ENCODE data around the gene PLPPR1.

Gene PLPPR1

DNA sequence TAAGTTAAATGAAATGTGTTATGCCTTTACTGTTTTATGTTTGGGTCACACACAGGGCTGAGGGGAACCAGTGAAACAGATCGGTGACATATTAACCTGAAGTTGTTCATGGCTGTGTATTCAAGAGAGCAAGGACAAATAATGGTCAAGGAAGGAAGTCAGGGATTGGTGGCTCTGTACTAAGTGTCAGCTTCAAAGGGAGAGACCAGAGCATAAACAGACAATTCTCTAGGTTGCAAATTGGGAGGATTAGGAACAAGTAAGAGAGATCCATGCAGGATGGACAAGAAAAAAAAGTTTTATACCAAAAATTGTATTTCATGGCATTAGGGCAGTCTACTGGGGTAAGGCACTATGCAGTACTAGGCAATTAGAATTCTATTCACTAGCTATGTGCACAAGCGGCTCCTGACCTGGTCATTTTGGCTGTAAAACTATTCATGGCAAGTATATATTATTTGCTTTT, 156.3 kb downstream of the PLPPR1 start:
- H3K27me3 ChIP-seq (ENCODE audit: insufficient read depth, low read length, poor library complexity, severe bottlenecking), result no peaks in the 10 kb centered on the region
- H2AFZ ChIP-seq (ENCODE audit: low read length), result no peak overlapping the region
- H3K9me3 ChIP-seq (ENCODE audit: insufficient read depth, low read depth, low read length), result no peaks in the 10 kb centered on the region
- no peaks in the 10 kb centered on the region for H4K20me1 ChIP-seq (ENCODE audit: insufficient read depth, low read length, poor library complexity, severe bottlenecking)
- H3K79me2 ChIP-seq (ENCODE audit: insufficient read depth, low read length), result no peaks in the 10 kb centered on the region
- no peaks in the 10 kb centered on the region for H3K4me1 ChIP-seq (ENCODE audit: insufficient read depth, low read length, poor library complexity, severe bottlenecking)
- H3K4me2 ChIP-seq (ENCODE audit: low read depth, low read length, poor library complexity, severe bottlenecking), result no peak overlapping the region
- no peaks in the 10 kb centered on the region for H3F3A ChIP-seq (ENCODE audit: low read depth)
- no peak overlapping the region for H3K9ac ChIP-seq (ENCODE audit: low read depth, low read length, poor library complexity, severe bottlenecking)
- TF ChIP-seq, protein P1, sequence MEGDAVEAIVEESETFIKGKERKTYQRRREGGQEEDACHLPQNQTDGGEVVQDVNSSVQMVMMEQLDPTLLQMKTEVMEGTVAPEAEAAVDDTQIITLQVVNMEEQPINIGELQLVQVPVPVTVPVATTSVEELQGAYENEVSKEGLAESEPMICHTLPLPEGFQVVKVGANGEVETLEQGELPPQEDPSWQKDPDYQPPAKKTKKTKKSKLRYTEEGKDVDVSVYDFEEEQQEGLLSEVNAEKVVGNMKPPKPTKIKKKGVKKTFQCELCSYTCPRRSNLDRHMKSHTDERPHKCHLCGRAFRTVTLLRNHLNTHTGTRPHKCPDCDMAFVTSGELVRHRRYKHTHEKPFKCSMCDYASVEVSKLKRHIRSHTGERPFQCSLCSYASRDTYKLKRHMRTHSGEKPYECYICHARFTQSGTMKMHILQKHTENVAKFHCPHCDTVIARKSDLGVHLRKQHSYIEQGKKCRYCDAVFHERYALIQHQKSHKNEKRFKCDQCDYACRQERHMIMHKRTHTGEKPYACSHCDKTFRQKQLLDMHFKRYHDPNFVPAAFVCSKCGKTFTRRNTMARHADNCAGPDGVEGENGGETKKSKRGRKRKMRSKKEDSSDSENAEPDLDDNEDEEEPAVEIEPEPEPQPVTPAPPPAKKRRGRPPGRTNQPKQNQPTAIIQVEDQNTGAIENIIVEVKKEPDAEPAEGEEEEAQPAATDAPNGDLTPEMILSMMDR (conservative IDR thresholded peaks at IDR 0.05; ENCODE audit: low read length), result no peak
- TF ChIP-seq EZH2phosphoT487 (IDR thresholded peaks at IDR 0.05; ENCODE audit: borderline replicate concordance), result no peak
- no peaks in the 10 kb centered on the region for H3K9me2 ChIP-seq (replicated peaks; ENCODE audit: low read depth, low read length)
- H3K36me3 ChIP-seq (ENCODE audit: insufficient read depth, low read length), result no peaks in the 10 kb centered on the region
- no peak overlapping the region for H3K4me3 ChIP-seq (ENCODE audit: low read length, poor library complexity, severe bottlenecking)

DNA sequence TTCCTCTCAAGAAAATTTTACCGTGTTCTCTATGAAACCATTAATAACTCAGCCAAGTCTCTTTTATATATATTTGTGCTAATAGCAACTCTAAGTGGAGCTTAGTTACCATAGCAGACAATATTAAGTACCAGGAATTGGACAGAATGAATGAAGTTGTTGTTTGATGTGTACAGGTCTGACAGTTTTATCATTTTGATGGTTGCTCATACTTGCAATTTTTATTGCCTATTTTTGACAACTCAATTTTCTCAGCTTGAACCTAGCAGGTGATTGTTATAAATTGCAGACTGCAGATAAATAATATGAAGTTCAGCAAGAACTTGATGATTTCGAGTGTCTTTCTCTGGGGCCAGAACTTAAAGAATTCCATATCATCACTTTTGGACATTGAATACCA, 163.2 kb downstream of the PLPPR1 start:
- Histone ChIP-seq H3K4me2 (ENCODE audit: low read depth, low read length, poor library complexity, severe bottlenecking) (no peak overlapping the region), H3K9me2 (replicated peaks; ENCODE audit: low read depth, low read length) (no peaks in the 10 kb centered on the region), H3K9ac (ENCODE audit: low read depth, low read length, poor library complexity, severe bottlenecking) (no peak overlapping the region), H3K36me3 (ENCODE audit: insufficient read depth, low read length) (no peaks in the 10 kb centered on the region), H3F3A (ENCODE audit: low read depth) (no peaks in the 10 kb centered on the region), H3K27me3 (ENCODE audit: insufficient read depth, low read length, poor library complexity, severe bottlenecking) (no peaks in the 10 kb centered on the region), H4K20me1 (ENCODE audit: insufficient read depth, low read length, poor library complexity, severe bottlenecking) (no peaks in the 10 kb centered on the region), H3K9me3 (ENCODE audit: insufficient read depth, low read depth, low read length) (no peaks in the 10 kb centered on the region), H3K4me1 (ENCODE audit: insufficient read depth, low read length, poor library complexity, severe bottlenecking) (no peaks in the 10 kb centered on the region), H3K79me2 (ENCODE audit: insufficient read depth, low read length) (no peaks in the 10 kb centered on the region), H2AFZ (ENCODE audit: low read length) (no peak overlapping the region), H3K4me3 (ENCODE audit: low read length, poor library complexity, severe bottlenecking) (no peak overlapping the region)
- no peak for TF ChIP-seq EZH2phosphoT487 (IDR thresholded peaks at IDR 0.05; ENCODE audit: borderline replicate concordance)
- TF ChIP-seq, protein P1 (conservative IDR thresholded peaks at IDR 0.05; ENCODE audit: low read length), result no peak

DNA sequence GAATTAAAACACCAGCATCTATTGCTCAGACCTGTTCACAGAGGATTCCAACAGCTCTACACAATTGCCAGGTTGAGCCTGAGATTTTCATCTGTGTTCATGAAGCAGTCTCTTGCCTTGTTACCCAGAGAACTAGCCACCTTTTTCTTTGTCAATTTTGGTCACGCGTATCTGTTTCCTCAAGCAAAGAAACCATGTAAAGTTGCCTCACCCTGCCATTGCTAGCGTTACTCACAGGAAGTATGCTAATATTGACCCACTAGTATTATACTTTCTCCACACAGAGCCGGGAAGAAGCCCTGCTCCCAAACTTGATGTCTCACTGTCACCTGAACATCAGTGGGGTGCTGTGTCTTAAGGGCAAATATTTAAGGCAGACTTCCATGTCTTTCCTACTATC, 168.5 kb downstream of the PLPPR1 start:
- Histone ChIP-seq H3K9ac (ENCODE audit: low read depth, low read length, poor library complexity, severe bottlenecking) (no peak overlapping the region), H3K4me1 (ENCODE audit: insufficient read depth, low read length, poor library complexity, severe bottlenecking) (no peaks in the 10 kb centered on the region), H3K4me3 (ENCODE audit: low read length, poor library complexity, severe bottlenecking) (no peak overlapping the region), H3K36me3 (ENCODE audit: insufficient read depth, low read length) (no peaks in the 10 kb centered on the region), H3K79me2 (ENCODE audit: insufficient read depth, low read length) (no peaks in the 10 kb centered on the region), H4K20me1 (ENCODE audit: insufficient read depth, low read length, poor library complexity, severe bottlenecking) (no peaks in the 10 kb centered on the region), H3K4me2 (ENCODE audit: low read depth, low read length, poor library complexity, severe bottlenecking) (no peak overlapping the region), H3K27me3 (ENCODE audit: insufficient read depth, low read length, poor library complexity, severe bottlenecking) (no peaks in the 10 kb centered on the region), H2AFZ (ENCODE audit: low read length) (no peak overlapping the region), H3K9me2 (replicated peaks; ENCODE audit: low read depth, low read length) (no peaks in the 10 kb centered on the region), H3K9me3 (ENCODE audit: insufficient read depth, low read depth, low read length) (no peaks in the 10 kb centered on the region), H3F3A (ENCODE audit: low read depth) (no peaks in the 10 kb centered on the region)
- TF ChIP-seq, protein P1 (conservative IDR thresholded peaks at IDR 0.05; ENCODE audit: low read length), result no peak
- no peak for TF ChIP-seq EZH2phosphoT487 (IDR thresholded peaks at IDR 0.05; ENCODE audit: borderline replicate concordance)

All from Loucy (cell line).